HG02610 (cell line): ENCODE measurements around the gene LY6G6D.

Experiments used
- ATAC-seq: cut with Tn5 transposase; IDR thresholded peaks from one replicate; pipeline ENCODE4 v1.9.1; 2021; ENCODE audit warnings: mild to moderate bottlenecking, moderate library complexity; ENCODE audit not compliant: unreplicated experiment

LY6G6D gene

DNA sequence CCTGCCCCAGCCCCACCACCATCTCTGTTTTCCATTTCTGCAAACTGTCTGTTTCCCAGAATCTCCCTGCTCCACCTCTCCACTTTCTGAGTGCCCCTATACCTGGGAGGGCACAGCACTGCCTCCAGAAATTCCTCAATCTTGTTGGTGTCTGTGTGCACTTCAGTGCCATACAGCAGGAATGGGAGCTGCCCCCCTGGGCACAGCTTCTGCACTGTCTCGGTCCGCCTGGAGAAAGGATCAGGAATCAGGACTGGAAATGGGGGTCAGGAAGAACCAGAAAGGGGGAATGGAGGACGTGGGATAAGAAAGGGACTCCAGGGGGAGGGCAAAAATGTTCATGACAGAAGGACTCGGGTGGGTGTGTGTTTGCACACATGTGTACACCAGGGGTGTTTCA is 18.6 kb downstream of the LY6G6D start:
- no peak for ATAC-seq

DNA sequence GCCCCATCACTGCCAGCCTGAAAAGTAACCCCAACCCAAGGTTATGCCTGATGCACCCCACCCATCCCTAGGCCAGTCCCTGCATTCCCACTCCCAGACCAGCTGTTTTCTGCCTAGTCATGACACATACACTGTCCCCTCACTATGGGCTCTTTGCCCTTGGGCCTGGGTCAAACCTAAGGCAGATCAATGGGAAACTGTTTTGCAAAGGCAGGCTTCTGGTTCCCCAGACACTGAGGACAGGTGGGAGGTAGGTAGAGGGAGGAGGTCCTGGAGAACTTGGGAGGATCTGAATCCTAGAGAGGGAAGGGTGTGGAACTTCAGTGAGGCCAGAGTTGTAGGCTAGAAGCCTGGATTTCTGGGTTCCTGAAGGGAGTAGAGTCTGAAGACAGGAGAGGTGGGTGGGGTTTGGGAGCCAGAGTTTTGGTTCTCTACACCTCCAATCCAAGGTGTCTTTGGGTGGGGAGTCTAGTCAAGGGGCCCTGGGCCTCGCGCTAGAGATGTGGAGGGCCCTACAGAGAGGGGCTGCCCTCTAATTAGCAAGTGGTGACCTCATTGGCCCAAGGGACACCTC is 19.2 kb downstream of the LY6G6D start:
- no peak for ATAC-seq

GRCh38 chr6:31734821-31735406 is 19.8 kb downstream of the LY6G6D start:
- peak; percentile 34 for ATAC-seq

GRCh38 chr6:31736021-31736767 is 21.0 kb downstream of the LY6G6D start, which contains the start of gene CLIC1:
Gene CLIC1, minus strand, starts transcription at chr6:31736530. Its CDS starts 230 bp downstream, at chr6:31736300.
- no peak for ATAC-seq

DNA sequence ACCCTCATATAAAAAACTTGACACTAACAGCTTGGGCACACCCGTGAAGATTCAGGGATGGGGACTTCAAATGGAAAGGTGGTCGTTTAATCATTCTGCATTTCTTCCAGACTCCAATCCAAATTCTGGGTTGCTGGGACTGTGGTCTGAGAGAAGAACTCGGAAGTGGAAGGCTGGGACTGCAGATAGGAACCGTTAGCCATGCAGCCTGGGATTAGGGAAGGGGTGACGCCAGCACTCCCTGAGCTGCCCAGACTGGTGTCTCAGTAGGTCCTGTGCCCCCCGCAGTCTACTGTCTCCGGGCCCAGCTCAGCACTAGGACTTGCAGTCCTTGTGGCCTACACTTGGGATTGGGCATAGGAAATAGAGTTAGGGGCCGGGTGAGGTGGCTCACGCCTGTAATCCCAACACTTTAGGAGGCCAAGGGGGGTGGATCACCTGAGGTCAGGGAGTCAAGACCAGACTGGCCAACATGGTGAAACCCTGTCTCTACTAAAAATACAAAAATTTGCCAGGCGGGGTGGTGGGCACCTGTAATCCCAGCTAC is 21.7 kb downstream of the LY6G6D start:
- no peak for ATAC-seq

DNA sequence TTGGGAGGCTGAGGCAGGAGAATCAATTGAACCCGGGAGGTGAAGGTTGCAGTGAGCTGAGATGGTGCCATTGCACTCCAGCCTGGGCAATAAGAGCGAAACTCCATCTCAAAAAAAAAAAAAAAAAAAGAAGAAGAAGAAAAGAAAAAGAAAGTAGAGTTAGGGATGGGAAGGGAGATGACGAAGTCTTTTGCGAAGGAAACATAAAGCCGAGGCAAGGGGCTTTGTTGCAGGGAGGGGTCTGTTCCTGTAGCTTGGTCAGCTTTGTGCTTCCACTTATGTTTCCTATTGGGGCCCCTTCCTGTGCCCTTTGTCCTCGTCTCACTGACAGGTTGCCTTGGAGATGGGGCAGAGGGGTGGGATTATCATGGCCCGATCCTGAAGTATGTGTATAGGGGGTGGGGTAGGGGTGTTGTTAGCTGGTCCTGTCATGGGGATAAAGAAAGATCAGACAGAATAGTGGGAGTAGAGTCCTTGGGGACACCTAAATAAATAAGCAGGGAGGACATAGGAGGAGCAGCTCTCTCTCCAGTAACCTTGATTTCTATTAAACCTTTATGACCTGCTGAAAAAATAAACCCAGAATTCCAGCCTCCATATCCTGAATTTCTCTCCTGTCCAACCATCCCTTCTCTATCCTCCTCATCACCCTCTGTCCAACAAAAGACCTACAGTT is 22.3 kb downstream of the LY6G6D start:
- no peak for ATAC-seq

DNA sequence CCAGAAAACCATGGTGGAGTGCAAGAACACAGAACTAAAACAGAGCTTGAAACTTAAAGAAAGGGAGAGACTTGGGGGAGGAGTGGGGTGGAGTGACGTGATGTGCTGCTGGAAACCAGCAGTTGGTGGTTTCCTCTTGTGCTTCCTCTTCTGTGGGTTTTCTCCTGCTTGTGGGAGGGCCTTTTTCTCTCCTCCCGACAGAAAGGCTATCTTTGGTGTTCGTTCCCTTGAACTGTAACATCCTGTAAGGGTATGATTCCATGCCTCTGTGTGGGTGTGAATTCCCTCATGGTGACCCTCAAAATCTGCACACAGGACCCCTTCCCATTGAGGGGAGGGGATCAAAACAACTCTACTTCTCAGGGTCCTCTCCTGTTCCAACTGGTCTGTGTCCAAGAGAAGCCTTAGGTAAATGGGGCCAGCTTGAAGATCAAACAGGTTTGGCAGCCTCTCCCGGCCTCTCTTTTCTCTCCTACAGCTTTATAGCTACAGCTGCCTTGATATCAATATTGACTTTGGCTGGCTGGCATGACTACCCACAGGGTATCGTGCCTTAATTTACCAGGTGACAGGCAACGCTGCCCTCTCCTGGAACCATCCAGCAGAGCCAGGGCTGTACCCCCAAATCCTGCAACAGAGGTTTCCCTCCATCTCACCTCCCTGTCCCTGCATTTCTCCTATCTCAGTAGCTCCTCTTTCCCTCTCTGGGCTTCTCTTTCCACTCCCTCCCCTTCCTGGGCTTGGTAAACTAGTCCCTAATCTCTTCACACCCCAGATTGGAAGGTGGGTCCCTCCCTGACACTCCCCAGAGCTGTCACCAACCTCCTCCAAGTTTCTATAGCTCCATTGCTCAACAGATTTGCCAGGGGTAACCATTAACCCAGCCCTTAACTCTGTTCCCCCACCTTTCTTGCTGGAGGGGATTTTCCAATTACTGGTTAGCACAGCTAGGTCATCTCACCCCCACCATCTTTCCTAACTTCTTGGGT is 23.1 kb downstream of the LY6G6D start:
- ATAC-seq = peak; percentile 23

DNA sequence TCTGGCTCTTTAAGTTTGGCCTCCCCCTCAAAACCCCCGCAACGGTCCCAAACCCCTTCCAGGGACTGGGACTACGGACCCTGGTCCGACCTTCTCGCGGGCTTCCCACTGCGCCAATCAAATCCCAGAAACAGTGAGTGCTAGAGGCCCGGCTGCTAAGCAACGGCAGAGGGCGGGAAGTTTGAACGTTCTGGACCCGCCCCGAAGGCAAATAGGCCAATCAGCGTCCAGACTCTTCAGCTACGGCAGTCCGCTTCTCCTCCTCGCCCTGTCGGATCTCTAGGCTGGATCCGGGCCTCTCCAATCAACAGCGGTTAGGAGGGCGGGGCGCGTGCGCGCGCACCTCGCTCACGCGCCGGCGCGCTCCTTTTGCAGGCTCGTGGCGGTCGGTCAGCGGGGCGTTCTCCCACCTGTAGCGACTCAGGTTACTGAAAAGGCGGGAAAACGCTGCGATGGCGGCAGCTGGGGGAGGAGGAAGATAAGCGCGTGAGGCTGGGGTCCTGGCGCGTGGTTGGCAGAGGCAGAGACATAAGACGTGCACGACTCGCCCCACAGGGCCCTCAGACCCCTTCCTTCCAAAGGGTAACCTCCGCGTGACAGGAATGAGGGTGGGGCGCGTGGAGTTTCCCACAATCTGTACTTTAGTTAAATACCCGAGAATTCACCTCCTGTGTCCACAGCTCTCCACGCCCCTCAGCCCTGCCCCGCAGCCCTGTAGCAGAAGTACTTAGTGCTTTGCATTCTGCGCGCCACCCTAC is 24.7 kb downstream of the LY6G6D start, which contains the start of gene MSH5:
Gene MSH5, plus strand, starts transcription at position 367 of the 758 bp plus-strand sequence. CDS start 462 bp downstream, outside the sequence.
- peak; percentile 76 for ATAC-seq

- no peak for ATAC-seq
These were observed 25.5 kb downstream of the LY6G6D start for GRCh38 chr6:31740397-31741223.

DNA sequence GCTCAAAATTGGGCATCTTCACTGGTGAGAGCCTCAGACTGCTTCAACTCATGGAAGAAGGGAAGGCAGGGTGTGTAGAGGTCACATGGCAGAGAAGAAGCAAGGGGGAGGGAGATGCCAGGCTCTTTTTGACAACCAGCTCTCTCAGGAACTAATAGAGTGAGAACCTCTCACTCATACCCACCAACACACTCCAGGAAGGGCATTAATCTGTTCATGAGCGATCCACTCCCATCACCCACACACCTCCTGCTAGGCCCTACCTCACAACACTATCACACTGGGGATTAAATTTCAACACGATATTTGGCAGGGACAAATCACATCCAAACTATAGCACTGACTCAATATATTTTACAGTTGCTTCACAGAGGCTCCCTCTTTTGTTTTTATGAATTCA is 26.7 kb downstream of the LY6G6D start:
- no peak for ATAC-seq

DNA sequence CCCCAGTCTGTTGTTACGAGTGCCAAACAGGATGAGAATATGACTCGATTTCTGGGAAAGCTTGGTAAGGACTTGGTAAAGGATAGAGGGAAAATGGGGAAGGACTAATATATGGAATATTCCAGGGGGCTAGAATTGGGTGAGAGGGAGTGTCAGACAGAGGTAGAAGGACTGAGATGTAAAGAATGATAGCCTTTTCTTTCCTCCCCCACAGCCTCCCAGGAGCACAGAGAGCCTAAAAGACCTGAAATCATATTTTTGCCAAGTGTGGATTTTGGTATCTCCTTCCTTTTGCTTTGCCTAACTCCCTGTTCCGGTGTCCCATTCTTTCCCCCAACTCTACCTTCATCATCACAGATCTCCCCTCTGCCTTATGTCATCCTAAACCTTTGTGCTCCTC is 27.7 kb downstream of the LY6G6D start:
- ATAC-seq = no peak

GRCh38 chr6:31744422-31744821 is 29.3 kb downstream of the LY6G6D start:
- ATAC-seq = no peak

DNA sequence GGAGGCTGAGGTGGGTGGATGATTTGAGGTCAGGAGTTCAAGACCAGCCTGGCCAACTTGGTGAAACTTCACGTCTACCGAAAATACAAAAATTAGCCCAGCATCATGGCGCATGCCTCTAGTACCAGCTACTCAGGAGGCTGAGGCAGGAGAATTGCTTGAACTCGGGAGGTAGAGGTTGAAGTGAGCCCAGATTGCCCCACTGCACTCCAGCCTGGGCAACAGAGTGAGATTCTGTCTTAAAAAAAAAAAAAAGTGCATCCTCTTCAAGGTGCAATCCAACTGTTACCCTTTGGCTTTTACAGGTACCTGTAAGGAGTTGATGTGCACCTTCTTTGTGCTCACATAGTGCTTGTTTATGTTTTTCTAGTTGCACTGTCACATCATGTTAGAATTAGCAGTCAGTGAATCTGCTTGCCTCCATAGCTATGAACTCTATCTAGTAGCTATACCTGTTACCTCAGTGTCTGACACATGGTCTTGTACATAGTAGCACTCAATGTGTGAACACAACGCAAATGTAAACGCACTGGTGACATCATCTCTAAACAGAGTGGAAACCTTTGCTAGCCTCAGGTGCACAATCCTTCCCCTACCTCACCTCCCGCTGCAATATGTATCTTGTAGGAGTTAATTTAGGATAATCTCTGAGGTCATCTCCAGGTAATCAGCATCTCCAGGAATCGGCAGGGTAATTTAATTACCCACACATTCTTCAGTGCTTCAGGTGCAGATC is 34.3 kb downstream of the LY6G6D start:
- no peak for ATAC-seq

DNA sequence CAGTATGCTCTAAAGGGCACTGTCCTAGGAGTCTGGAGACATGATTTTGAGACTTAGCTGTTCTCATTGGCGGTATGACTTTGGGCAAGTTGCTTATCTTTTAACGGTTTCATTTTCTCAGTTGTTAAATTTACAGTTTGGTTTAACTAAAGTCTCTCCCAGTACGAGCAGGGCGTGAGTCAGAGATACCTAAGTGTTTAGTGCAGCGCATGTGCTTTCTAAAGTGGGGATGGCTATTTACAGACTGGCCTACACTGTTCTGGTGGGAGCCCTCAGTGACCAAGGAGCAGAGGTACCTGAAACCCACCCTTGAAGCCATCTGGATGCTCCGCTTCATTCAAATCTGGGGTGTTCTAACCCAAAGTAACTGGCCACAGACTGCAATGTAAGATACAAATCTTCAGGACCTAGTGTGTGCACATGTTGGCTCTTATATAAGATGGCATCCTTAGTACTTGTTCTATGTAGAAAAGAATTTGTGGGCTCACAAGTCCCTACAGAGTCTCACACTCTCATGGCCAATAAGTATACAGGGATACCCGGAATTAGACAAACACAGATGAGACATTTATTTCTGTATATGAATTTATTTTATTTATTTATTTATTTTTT is 35.4 kb downstream of the LY6G6D start:
- no peak for ATAC-seq

- ATAC-seq = no peak
These were observed 37.7 kb downstream of the LY6G6D start for GRCh38 chr6:31752739-31753319.

DNA sequence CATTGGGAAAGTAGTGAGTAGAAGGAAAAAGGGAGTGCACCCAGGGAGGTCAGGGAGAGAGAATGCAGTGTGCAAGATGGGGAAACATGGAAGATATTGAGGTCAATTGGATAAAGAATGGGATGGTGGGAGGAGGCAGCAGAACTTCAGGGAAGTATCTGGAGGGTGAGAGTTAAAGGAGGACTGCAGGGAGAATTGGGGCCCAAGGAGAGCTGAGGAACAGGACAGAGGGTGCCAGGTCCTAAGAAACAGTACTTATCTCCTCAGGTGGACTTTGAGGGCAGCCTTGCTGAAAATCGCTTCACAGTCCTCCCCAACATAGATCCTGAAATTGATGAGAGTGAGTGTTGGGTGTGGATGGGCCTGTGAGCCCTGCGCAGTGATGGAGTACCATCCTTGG is 43.1 kb downstream of the LY6G6D start:
- ATAC-seq = no peak

DNA sequence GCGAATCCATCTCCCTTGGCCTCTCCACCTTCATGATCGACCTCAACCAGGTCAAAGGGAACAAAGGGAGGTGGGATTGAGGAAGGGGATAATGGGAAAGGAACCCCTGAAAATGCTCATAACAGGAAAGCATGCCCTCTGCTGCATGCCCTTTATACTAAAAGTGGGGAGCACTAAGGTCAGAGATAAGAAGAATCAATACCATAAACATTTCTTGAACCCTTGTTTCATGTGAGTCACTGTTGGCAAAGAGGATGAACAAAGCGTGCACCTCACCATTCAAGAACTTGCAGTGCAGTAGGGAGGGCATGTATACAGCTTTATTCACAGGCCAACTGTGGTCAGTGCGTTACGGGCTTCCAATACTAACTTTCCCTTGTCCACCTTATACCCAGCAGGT is 45.6 kb downstream of the LY6G6D start:
- ATAC-seq = no peak
